ENCODE measurements around the gene CEP290.
"Not testable (repeated sequence)": the region's sequence is repeated elsewhere in the genome, so short reads cannot be mapped to it uniquely, and the experiment has no call there.

CEP290 gene

DNA sequence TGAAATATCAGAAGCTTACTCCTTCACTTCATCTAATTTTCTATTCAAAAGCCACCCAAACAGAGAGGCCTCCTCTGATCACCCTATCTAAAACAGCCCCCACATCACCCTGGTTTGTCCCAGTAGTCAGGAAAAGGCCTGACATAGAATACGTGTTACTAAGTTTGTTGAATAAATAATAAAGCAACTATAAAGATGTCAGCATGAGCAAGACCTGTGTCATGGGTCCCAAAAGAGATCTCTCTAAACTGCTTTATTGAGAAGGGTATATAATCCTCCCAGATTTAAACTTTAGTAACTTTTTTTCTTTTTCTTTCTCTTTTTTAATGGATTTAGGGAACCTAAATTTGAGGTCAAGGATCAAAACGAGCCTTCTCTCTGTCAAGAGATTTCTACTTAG is 85.3 kb downstream of the CEP290 start:
- no peak for DNase-seq (ENCODE audit: low read depth)

DNA sequence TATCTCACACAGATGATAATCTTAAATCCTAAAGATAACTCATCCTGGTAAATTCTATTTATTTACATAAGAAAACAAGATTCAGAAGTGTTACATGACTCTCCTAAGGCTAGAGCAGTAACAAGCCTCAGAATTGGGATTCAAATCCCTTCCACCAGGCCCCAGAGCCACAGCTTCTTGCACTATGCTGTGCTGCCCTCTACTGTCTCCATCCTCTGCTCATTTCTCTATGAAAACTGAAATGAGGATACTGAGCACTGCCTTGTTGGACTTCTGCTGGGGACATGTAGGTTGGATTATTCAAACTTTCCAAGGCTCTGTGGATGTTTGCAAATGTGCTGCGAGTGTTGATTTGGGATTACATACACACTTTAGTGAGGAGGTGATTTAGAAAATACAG is 89.2 kb downstream of the CEP290 start:
- no peak for DNase-seq (ENCODE audit: low read depth)

DNA sequence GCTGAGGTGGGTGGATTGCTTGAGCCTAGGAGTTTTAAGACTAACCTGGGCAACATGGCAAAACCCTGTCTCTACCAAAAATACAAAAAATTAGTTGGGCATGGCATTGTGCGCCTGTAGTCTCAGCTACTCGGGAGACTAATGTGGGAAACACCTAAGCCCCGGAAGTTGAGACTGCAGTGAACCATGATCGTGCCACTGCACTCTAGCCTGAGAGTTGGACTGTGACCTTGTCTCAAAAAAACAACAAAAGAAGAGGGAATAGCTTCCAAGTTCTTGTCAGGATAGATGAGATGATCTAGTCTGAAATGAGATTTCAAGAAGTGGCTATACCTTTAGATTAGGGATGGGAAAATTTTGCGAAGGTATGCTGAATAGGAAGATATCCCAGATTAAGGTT is 97.9 kb downstream of the CEP290 start:
- no peak for DNase-seq (ENCODE audit: low read depth)

DNA sequence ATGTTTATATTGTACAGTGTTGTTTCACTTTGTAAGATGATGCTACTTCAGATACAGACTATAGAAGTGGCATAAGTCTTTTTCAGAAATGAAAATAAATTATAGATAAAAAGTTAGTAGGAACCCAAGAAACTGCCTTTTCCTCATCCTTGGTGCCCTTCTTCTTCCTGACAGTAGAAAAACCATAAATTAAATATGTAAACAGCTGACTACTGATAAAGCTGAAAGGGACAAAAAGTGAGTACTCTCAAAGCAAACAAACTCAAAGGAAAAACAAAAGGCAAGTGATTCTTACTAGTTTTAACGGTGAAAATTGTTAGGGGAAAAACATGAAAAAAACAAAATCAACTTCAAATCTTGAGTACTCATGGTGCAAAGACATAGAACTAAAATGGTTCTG is 104.1 kb downstream of the CEP290 start:
- no peak for DNase-seq (ENCODE audit: low read depth)

DNA sequence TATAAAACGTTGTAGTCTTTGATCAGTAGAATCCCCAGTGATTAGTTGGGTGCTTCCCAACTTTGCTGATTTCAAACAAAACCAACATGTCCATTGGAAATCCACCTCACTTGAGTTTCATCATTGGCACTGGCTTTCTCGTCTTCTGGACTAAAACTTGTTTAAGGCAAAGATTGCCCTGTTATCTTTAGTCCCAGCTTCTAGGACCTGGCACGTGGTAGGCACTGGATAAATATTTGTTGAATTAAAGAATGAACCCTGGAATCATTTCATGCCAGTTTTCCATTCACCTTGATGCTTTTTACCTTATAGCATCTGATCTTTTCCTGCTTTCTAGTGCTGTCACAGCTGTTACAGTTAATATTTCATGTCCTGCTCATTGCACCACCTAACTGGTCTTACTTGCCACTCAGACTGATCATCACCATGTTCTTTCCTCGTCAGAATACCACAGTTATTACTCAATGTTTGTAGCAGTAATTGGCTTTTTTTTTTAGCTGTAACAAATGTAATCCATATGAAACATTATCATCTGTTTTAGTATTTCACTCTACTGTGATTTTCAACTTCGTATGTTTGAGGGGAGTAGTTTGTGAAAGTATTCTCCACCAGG is 105.4 kb downstream of the CEP290 start:
- no peak for DNase-seq (ENCODE audit: low read depth)

DNA sequence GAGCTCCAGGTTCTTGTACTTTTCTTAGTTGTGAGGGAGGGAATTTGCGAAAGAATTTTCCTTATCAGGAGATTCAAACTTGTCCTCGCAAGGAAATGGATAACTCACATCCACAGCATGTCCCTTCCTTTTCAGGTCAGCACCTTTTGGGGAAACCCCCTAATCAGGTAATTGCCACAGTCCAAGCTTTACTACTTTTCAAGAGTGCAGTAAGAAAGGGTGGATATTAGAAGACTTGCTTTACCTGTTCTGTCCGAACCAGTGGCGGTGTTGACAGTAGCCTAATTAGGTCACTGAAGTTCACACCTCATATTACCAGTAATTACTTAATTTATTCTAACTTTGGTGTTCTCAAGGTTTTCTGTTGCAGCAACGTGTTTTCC is 106.0 kb downstream of the CEP290 start:
- no peak for DNase-seq (ENCODE audit: low read depth)

DNA sequence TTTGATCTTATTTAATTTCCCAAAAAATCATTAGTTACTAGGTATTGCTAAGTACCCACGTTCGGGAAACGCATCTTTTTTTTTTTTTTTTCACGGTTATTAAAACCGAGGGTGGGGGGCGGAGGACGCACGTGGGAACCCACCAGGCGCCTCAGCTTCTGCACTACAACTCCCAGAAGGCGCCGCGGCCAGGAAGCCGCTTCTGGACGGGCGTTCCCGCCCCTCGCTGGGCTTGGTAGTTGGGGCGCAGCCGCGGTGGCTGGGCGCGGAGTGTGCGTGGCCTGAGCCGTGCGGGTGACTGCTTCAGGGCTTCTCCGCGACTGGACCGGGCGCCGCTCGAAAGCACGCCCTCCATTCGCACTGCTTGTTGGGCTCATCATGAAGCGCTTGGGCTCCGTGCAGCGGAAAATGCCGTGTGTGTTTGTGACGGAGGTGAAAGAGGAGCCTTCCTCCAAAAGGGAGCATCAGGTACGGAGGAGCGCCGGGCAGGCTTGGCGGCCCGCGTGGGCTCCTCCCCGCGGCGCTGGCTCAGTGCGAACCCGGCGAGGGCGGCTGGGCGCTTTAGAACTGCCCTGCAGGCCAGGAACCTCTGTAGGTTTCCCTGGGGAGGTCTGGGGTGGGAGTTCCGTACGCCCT is 106.5 kb downstream of the CEP290 start:
- DNase-seq (ENCODE audit: low read depth): peak; percentile 79

DNA sequence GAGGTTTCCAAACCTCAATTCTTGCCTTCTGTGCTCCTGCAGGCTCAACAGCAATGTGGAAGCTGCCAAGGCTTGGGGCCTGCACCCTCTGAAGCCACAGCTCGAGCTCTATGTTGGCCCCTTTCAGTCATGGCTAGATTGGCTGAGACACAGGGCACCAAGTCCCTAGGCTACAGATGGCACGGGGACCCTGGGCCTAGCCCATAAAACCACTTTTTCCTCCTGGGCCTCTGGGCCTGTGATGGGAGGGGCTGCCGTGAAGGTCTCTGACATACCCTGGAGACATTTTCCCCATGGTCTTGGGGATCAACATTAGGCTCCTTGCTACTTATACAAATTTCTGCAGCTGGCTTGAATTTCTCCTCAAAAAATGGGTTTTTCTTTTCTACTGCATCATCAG is 110.7 kb downstream of the CEP290 start:
- not testable (repeated sequence) for DNase-seq (ENCODE audit: low read depth)

DNA sequence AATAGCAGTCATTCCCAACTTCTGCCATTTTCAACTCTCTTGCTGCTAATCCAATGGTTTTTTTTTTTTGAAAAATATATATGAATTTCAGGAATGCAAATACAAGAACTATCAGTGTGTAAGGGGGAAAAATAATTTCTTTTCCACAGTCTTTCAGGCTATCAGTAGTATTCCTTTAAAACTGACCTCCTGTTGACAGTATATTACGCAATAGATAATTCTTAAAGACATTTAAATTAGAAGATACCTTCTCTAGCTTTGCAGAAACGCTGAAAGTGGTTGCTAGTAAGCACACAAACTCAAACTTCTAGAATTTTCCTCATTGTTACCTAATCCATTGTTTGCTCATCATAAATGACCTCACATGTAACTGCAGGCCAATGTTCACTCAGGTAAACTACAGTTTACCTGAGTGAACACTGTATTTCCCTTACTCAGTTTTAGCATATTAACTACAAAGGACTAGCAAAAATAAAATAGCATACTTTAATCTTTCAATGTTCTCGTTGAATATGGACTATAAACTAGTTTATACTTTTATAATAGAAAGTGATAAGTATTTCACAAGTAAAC is 112.7 kb downstream of the CEP290 start, which contains the start of gene C12orf50:
TSS of gene C12orf50 (minus strand) at position 309 of the 573 bp plus-strand sequence. CDS start 2,439 bp downstream, outside the sequence.
- DNase-seq (ENCODE audit: low read depth): no peak

DNA sequence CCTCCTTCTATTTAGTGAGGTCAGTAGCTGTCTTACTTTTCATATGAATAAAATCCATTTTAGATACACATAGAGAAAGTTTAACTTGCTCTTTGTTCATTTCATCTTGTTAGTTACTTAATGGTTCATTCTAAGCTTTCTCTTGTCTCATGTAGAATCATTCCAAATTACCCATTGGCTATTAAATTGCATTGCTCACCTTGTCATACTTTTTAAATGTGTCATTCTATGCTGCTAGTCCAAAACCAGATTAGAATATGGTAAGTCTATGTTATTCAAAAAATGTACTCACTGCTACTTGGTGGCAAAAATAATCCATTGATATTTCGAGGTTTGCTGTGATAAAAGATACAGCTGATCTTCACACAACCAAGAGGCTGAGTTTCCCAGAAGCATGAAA is 115.7 kb downstream of the CEP290 start:
- no peak for DNase-seq (ENCODE audit: low read depth)

DNA sequence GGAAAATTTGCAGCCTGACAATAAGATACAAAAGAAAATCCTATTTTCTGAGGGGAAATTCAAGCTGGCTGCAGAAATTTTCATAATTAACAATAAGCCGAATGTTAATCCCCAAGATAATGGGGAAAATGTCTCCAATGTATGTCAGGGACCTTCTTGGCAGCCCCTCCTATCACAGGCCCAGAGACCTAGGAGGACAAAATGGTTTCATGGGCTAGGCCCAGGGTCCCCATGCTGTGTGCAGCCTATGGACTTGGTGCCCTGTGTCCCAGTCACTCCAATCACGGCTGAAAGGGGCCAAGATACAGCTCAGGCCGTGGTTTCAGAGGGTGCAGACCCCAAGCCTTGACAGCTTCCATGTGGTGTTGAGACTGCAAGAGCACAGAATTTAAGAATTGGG is 123.9 kb downstream of the CEP290 start:
- no peak for DNase-seq (ENCODE audit: low read depth)

DNA sequence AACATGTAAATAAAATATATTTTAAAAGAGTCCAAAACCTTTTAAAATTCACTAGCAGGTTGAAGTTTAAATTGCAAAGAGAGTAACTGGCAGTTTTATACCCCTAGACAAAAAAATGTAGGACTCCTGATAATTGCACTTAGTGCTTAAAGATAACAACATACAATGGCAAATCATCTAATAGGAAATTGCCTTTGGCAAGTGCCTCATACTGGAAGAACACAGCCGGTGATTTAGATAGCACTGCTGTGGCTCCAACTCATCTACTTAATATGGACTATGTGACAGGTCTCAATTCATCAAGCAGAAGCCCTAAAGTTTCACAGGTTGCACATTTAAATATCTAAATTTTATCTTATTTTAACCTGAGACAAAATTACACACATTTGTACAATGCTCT is 126.1 kb downstream of the CEP290 start:
- DNase-seq (ENCODE audit: low read depth): no peak

DNA sequence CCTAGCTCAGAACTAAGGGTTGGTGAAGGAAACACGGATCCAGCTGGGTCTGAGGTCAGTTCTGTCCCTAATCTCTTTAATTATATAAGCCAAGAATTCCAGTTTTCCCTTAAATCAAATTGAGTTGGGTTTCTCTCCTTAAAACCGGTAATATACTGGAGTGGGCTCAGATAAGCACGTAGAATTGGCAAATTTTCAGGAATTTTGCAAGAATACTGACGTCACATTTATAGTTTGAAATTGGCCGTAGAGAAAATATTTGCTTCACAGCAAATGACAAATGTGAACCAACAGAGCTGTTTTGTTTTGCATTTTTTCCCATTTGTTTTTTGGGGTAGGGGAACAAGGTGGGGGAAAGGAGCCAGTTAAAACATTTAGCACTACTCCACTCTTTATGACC is 130.1 kb downstream of the CEP290 start:
- no peak for DNase-seq (ENCODE audit: low read depth)

DNA sequence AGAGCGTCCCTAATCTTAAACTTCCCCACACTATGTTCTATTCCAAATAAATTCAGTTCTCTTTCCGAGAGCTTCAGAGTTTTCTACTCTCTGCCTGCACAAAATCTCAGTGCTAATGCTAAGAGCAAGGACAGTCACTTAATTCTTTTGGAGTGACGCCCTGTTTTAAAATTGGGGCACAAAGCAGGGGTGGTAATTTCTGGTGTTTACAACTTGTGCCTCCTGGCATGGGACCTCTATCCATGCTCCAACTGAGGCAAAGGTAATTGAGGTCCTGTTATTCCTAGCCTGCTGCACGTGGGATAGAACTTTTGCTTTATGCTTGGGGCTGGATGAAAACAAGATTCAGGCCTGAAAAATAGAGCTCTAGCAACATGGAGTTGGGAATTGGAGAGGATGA is 135.5 kb downstream of the CEP290 start:
- DNase-seq (ENCODE audit: low read depth): no peak

DNA sequence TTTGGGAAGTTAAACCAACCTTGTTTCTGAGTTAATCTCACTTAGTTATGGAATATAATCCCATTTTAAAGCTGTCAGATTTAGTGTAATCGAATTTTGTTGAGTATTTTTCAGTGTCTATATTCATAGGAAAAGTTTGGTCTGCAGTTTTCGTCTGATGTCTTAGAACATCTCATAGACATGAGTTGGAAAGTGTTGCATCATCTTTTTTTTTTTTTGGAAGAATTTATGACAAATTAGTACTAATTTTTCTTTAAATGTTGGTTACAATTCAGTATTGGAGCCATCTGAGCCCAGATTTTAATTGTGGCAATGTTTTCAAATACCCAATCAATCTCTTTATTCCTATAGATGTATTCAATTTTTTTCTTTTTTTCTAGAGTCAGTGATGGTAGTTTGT is 140.6 kb downstream of the CEP290 start:
- no peak for DNase-seq (ENCODE audit: low read depth)
